HepG2 (cell line): ENCODE measurements around the gene DUS1L. TPM values are rescaled to one million over a fixed set of nuclear protein-coding genes. Genes with fewer than 3 reads are reported as not detected.

Experiments
- ATAC-seq: fragments of 200-7000 bp; cut with Tn5 transposase; 3 replicates; pipeline ENCODE4 v1.9.1; 2020; ENCODE audit warnings: mild to moderate bottlenecking, moderate library complexity
- BruUV-seq: library from RNA; stranded (reverse); fragments of 400-500 nt; replicated peaks from 2 replicates; lab custom pipeline; 2021; lab: Mats Ljungman, UMichigan
- CTCF ChIA-PET: fragments of 300-600 bp; formaldehyde crosslinking; extraction: SDS; loops from one replicate; lab custom pipeline; 2021; ENCODE audit warnings: low total read pairs, inconsistent platforms, low intra/inter-chr PET ratio; lab: Yijun Ruan, JAX
- POLR2A ChIA-PET: fragments of 350-600 bp; sonication (Branson Sonifier 250); formaldehyde crosslinking; loops from one replicate; lab custom pipeline; 2020; ENCODE audit warnings: antibody characterized with exemption, inconsistent platforms; lab: Yijun Ruan, JAX
- DNase-seq: peaks from one replicate; pipeline ENCODE4 v3.0.0-alpha.2; 2015; ENCODE audit warnings: low spot score
- FAIRE-seq: peaks from 3 replicates; lab custom pipeline; 2011; peaks lifted over from hg19 to GRCh38; lab: Jason Lieb, UNC
- H2AFZ ChIP-seq: one replicate; pipeline ENCODE4 v1.6.1; 2011; ENCODE audit warnings: low read length, inconsistent platforms
- H3K27ac ChIP-seq: fragments of 300-600 bp; 3 replicates; pipeline ENCODE4 v1.8.0; 2011; ENCODE audit warnings: mixed run types, mild to moderate bottlenecking, mixed read lengths, low read length, inconsistent platforms; ENCODE audit not compliant: insufficient read depth; ENCODE audit errors: extremely low read length
- H3K27me3 ChIP-seq, 2 experiments: fragments of 200-600 bp in 1 of 2; 2 replicates in 1 of 2; 3 replicates in 1 of 2; pipeline versions ENCODE4 v1.6.0 to v1.8.0; 2011; ENCODE audit warnings: low read length in 2 of 2, mild to moderate bottlenecking in 2 of 2, moderate library complexity in 2 of 2, inconsistent platforms in 1 of 2; ENCODE audit not compliant: insufficient read depth in 2 of 2, control insufficient read depth in 1 of 2
- H3K36me3 ChIP-seq, 2 experiments: fragments of 200-600 bp in 1 of 2; replicated peaks in 1 of 2; 2 replicates in 1 of 2; 3 replicates in 1 of 2; pipeline versions ENCODE4 v1.5.1 to v1.8.0; 2011; ENCODE audit warnings: low read length in 2 of 2, inconsistent platforms in 1 of 2; ENCODE audit not compliant: insufficient read depth in 2 of 2, control insufficient read depth in 1 of 2
- H3K4me1 ChIP-seq: 2 replicates; pipeline ENCODE4 v1.5.1; 2012; ENCODE audit warnings: low read length, inconsistent platforms; ENCODE audit not compliant: insufficient read depth
- H3K4me2 ChIP-seq: 2 replicates; pipeline ENCODE4 v1.6.0; 2011; ENCODE audit warnings: low read depth, low read length, inconsistent platforms
- H3K4me3 ChIP-seq, 3 experiments: fragments of 200-600 bp in 1 of 3; sonication (generic), shearing (Covaris generic) in 1 of 3; replicated peaks in 1 of 3; 2 replicates each; pipeline ENCODE4 v1.5.1; 2011 to 2016; ENCODE audit warnings: low read length in 3 of 3, inconsistent platforms in 2 of 3, low read depth in 2 of 3, mild to moderate bottlenecking in 2 of 3, control low read depth in 1 of 3, mixed read lengths in 1 of 3; ENCODE audit not compliant: insufficient read depth in 1 of 3
- H3K79me2 ChIP-seq: one replicate; pipeline ENCODE4 v1.6.1; 2011; ENCODE audit warnings: low read length, inconsistent platforms; ENCODE audit not compliant: insufficient read depth
- H3K9ac ChIP-seq: 2 replicates; pipeline ENCODE4 v1.6.0; 2011; ENCODE audit warnings: mild to moderate bottlenecking, low read depth, low read length, inconsistent platforms; ENCODE audit not compliant: insufficient read depth
- H3K9me3 ChIP-seq: 2 replicates; pipeline ENCODE4 v1.5.1; 2012; ENCODE audit warnings: mild to moderate bottlenecking, low read length
- H4K20me1 ChIP-seq: 2 replicates; pipeline ENCODE4 v1.6.0; 2011; ENCODE audit warnings: inconsistent platforms, mild to moderate bottlenecking, low read length, moderate library complexity; ENCODE audit not compliant: insufficient read depth
- AGO2 ChIP-seq: fragments of 200-400 bp; formaldehyde crosslinking; optimal IDR thresholded peaks from 2 replicates; pipeline ENCODE3; 2017; ENCODE audit warnings: mild to moderate bottlenecking, low read depth, low read length, moderate library complexity
- BATF2 ChIP-seq: sonication (generic); formaldehyde crosslinking; IDR thresholded peaks from 2 replicates; pipeline ENCODE4 v1.8.0; 2022; ENCODE audit warnings: mild to moderate bottlenecking, missing genetic modification reagents, moderate library complexity
- CENPT ChIP-seq: sonication (generic); formaldehyde crosslinking; IDR thresholded peaks from 2 replicates; pipeline ENCODE4 v1.8.0; 2022; ENCODE audit warnings: low read depth, mild to moderate bottlenecking, moderate library complexity, missing genetic modification reagents
- HES4 ChIP-seq: sonication (generic); formaldehyde crosslinking; IDR thresholded peaks from 2 replicates; pipeline ENCODE4 v1.9.0; 2021; ENCODE audit warnings: mild to moderate bottlenecking, missing genetic modification reagents, borderline replicate concordance
- NONO ChIP-seq, 2 experiments: fragments of 450-650 bp in 1 of 2; sonication (generic) in 1 of 2; formaldehyde crosslinking in 1 of 2; IDR thresholded peaks in 1 of 2; conservative IDR thresholded peaks in 1 of 2; 2 replicates each; pipeline versions ENCODE4 v1.6.1 to v1.8.0; 2017 to 2022; ENCODE audit warnings: mild to moderate bottlenecking in 1 of 2, missing genetic modification reagents in 1 of 2, moderate library complexity in 1 of 2
- POLR2AphosphoS5 ChIP-seq: IDR thresholded peaks from 2 replicates; pipeline ENCODE4 v1.6.1; 2012; ENCODE audit warnings: low read depth, low read length
- POLR2G ChIP-seq: fragments of 200-400 bp; formaldehyde crosslinking; IDR thresholded peaks from 2 replicates; pipeline ENCODE4 v1.6.1; 2018; ENCODE audit warnings: mild to moderate bottlenecking, low read depth, low read length, moderate library complexity
- RBFOX2 ChIP-seq: fragments of 200-400 bp; formaldehyde crosslinking; IDR thresholded peaks from 2 replicates; pipeline ENCODE4 v1.6.1; 2017; ENCODE audit warnings: low read depth, mild to moderate bottlenecking, low read length
- RBM39 ChIP-seq: fragments of 200-400 bp; formaldehyde crosslinking; IDR thresholded peaks from one replicate; pipeline ENCODE4 v1.6.1; 2018; ENCODE audit warnings: antibody characterized with exemption, mild to moderate bottlenecking, low read depth, low read length; ENCODE audit not compliant: poor library complexity, severe bottlenecking
- SKIL ChIP-seq: sonication (generic); formaldehyde crosslinking; IDR thresholded peaks from 2 replicates; pipeline ENCODE4 v1.8.0; 2022; ENCODE audit warnings: missing genetic modification reagents, mild to moderate bottlenecking, moderate library complexity, borderline replicate concordance
- ZBTB38 ChIP-seq: sonication (generic); formaldehyde crosslinking; IDR thresholded peaks from 2 replicates; pipeline ENCODE4 v1.5.1; 2020; ENCODE audit warnings: mild to moderate bottlenecking, missing genetic modification reagents
- ZNF740 ChIP-seq: sonication (generic); formaldehyde crosslinking; IDR thresholded peaks from 2 replicates; pipeline ENCODE4 v1.4.0; 2020; ENCODE audit warnings: missing genetic modification reagents
- ZSCAN21 ChIP-seq: sonication (generic); formaldehyde crosslinking; IDR thresholded peaks from 2 replicates; pipeline ENCODE4 v1.8.0; 2022; ENCODE audit warnings: mild to moderate bottlenecking, missing genetic modification reagents, moderate library complexity, borderline replicate concordance
- WGBS: methylation state at CpG from one replicate; pipeline ENCODE4 v1.1.6; 2017; ENCODE audit warnings: low lambda C conversion rate; 5-methylcytosine and 5-hydroxymethylcytosine counted together
- in situ Hi-C: cut with HindIII; loops from 2 replicates; pipeline ENCODE4 v1.10.0; 2017; ENCODE audit warnings: low pct_unique_long_range_greater_than_20kb; ENCODE audit not compliant: extremely low pct_ligation_motif_present
- intact Hi-C: fragments of 100-400 bp; cut with micrococcal nuclease; formaldehyde crosslinking; loops from one replicate; pipeline ENCODE4 v1.10.0; 2022; ENCODE audit not compliant: unreplicated experiment
- polyA plus RNA-seq, 8 experiments: library from polyadenylated mRNA; depleted of rRNA in 3 of 8; stranded (reverse) in 7 of 8; unstranded in 1 of 8; fragments of >200 nt; fragmentation: Illumina TruSeq in 4 of 8; extraction: Trizol in 4 of 8; gene quantifications; 2 replicates each; pipeline versions ENCODE4 v1.2.1 to v1.2.3, GENCODE V29; 2011 to 2016; ENCODE audit warnings: low read depth in 4 of 8, missing spikeins in 1 of 8, mixed read lengths in 1 of 8; ENCODE audit not compliant: insufficient read depth in 1 of 8
- total RNA-seq, 5 experiments: library from RNA; depleted of rRNA; stranded (reverse); fragments of >200 nt; fragmentation: Illumina TruSeq; extraction: Trizol; gene quantifications; 2 replicates each; pipeline ENCODE4 v1.2.3, GENCODE V29; 2016; ENCODE audit warnings: low read depth in 1 of 5
- TF ChIP-seq, protein P1 (sequence below): sonication (generic); formaldehyde crosslinking; IDR thresholded peaks from 2 replicates; pipeline ENCODE4 v1.4.0; 2020; ENCODE audit warnings: missing genetic modification reagents

DUS1L gene
- total and polyA plus RNA-seq, 2 of the 13 experiments (the other 11 are each of a cell fraction or from before 2014, with no cell fraction given) = 81.0 to 109 TPM

GRCh38 chr17:82088838-82089722 is 23.5 kb upstream of the DUS1L start:
- Histone ChIP-seq H3K4me1 (peaks cover 13% of the 10 kb centered on the region), H3K36me3 (peaks cover 87 to 98% of the 10 kb centered on the region in 2 experiments), H3K9me3 (no peaks in the 10 kb centered on the region), H3K4me3 (no peak overlapping the region), H2AFZ (no peak overlapping the region), H3K4me2 (no peak overlapping the region), H3K9ac (no peak overlapping the region), H3K27ac (no peak overlapping the region), H4K20me1 (peaks cover 75% of the 10 kb centered on the region), H3K79me2 (peaks cover 36% of the 10 kb centered on the region), H3K27me3 (no peaks in the 10 kb centered on the region)
- no peak for ATAC-seq
- BruUV-seq = TSS peak; percentile 20
- no peak for FAIRE-seq
- in situ Hi-C loops (no loop called here), intact Hi-C loops (no loop called here)
- no peak for DNase-seq
- ChIA-PET POLR2A (interaction anchor here (1.8 kb wide), 1 partner anchor 9 kb away, joined by 4 read pairs; the partner anchor contains the start of gene FASN), CTCF (no interaction called here)
- 98% methylated on average over 19 of the region's 47 CpGs for WGBS
- peak; percentile 49; the same call in 1 of the 2 replicates for TF ChIP-seq ZNF740 (CRISPR knock-in tag)
- peak; percentile 86 for TF ChIP-seq RBFOX2
- 0 out of 2 replicates have a peak, but pooled peaks have one; percentile 6 for TF ChIP-seq ZSCAN21 (CRISPR knock-in tag)
- 0 out of 2 replicates have a peak, but pooled peaks have one; percentile 19 for TF ChIP-seq BATF2 (CRISPR knock-in tag)
- TF ChIP-seq POLR2G = peak; percentile 35; the same call in 1 of the 2 replicates
- TF ChIP-seq, protein P1, sequence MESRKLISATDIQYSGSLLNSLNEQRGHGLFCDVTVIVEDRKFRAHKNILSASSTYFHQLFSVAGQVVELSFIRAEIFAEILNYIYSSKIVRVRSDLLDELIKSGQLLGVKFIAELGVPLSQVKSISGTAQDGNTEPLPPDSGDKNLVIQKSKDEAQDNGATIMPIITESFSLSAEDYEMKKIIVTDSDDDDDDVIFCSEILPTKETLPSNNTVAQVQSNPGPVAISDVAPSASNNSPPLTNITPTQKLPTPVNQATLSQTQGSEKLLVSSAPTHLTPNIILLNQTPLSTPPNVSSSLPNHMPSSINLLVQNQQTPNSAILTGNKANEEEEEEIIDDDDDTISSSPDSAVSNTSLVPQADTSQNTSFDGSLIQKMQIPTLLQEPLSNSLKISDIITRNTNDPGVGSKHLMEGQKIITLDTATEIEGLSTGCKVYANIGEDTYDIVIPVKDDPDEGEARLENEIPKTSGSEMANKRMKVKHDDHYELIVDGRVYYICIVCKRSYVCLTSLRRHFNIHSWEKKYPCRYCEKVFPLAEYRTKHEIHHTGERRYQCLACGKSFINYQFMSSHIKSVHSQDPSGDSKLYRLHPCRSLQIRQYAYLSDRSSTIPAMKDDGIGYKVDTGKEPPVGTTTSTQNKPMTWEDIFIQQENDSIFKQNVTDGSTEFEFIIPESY (CRISPR knock-in tag) = 0 out of 2 replicates have a peak, but pooled peaks have one; percentile 12
- 0 out of 2 replicates have a peak, but pooled peaks have one; percentile 44 for TF ChIP-seq HES4 (CRISPR knock-in tag)
- no peak for TF ChIP-seq SKIL (CRISPR knock-in tag)
- TF ChIP-seq POLR2AphosphoS5 = peak; percentile 12
- TF ChIP-seq RBM39 = no peak
- 0 out of 2 replicates have a peak, but pooled peaks have one; percentile 32 for TF ChIP-seq CENPT
- peak; percentile 82 for TF ChIP-seq AGO2
- no peak for TF ChIP-seq ZBTB38 (CRISPR knock-in tag)
- TF ChIP-seq NONO (IDR thresholded peaks at IDR 0.05) = no peak
- peak; percentile 52; the same call in 1 of the 2 replicates for TF ChIP-seq NONO (CRISPR knock-in tag; conservative IDR thresholded peaks at IDR 0.05)
